Breast epithelium (tissue), 4 donors: ENCODE data around the gene SLC22A3. TPM values are rescaled to one million over a fixed set of nuclear protein-coding genes. Genes with fewer than 3 reads are reported as not detected.
"Not testable (repeated sequence)": the region's sequence is repeated elsewhere in the genome, so short reads cannot be mapped to it uniquely, and the experiment has no call there.

Source experiments
- DNase-seq, 2 donors: peaks; one replicate each; pipeline ENCODE4 v3.0.0-alpha.2; 2019; ENCODE audit warnings: low spot score in 2 of 2
- H3K27ac ChIP-seq, 2 donors: fragments of 200-600 bp; sonication (generic) in 1 of 2; one replicate each; pipeline ENCODE4 v1.5.1; 2016 to 2019; ENCODE audit warnings: mild to moderate bottlenecking in 1 of 2
- H3K27me3 ChIP-seq, 2 donors: fragments of 200-600 bp; sonication (generic) in 1 of 2; one replicate each; pipeline versions ENCODE4 v1.5.1 to v1.6.0; 2017 to 2019; ENCODE audit warnings: control low read depth in 1 of 2, mild to moderate bottlenecking in 1 of 2
- H3K36me3 ChIP-seq: fragments of 200-600 bp; one replicate; pipeline ENCODE4 v1.5.1; 2019
- H3K4me1 ChIP-seq, 2 donors: fragments of 200-600 bp; sonication (generic); one replicate each; pipeline ENCODE4 v1.5.1; 2016 to 2019; ENCODE audit warnings: control low read depth in 1 of 2
- H3K4me3 ChIP-seq, 3 donors: fragments of 200-600 bp; sonication (generic); 1 replicate in 2 of 3; 2 replicates in 1 of 3; pipeline ENCODE4 v1.5.1; 2016 to 2019; ENCODE audit warnings: mild to moderate bottlenecking in 3 of 3, moderate library complexity in 2 of 3
- H3K9me3 ChIP-seq, 2 donors: fragments of 200-600 bp; sonication (generic) in 1 of 2; one replicate each; pipeline ENCODE4 v1.5.1; 2016 to 2019; ENCODE audit warnings: control low read depth in 1 of 2
- POLR2A ChIP-seq: fragments of 450-650 bp; IDR thresholded peaks from one replicate; pipeline ENCODE4 v1.6.1; 2016; ENCODE audit warnings: antibody characterized with exemption, mild to moderate bottlenecking, moderate library complexity
- POLR2AphosphoS5 ChIP-seq, 3 donors: sonication (generic); formaldehyde crosslinking; IDR thresholded peaks; one replicate each; pipeline ENCODE4 v1.6.1; 2017; ENCODE audit warnings: antibody characterized with exemption in 3 of 3
- intact Hi-C: fragments of 100-400 bp; cut with DNase I; formaldehyde crosslinking; loops from one replicate; pipeline ENCODE4 v1.15.1; 2023; ENCODE audit warnings: low total_unique reads
- total RNA-seq, 3 donors: library from RNA; depleted of rRNA; stranded (reverse); fragments of >200 nt; gene quantifications; one replicate each; pipeline ENCODE4 v1.1.0, GENCODE V29; 2016
- TF ChIP-seq, protein P1 (sequence below), 3 donors: fragments of 450-650 bp; IDR thresholded peaks; one replicate each; pipeline ENCODE4 v1.5.1; 2016 to 2017; ENCODE audit warnings: antibody characterized with exemption in 3 of 3, mild to moderate bottlenecking in 3 of 3, moderate library complexity in 3 of 3

SLC22A3 gene
- total RNA-seq, 3 donors from 2014 or later, result 3.4 to 13.1 (median 5.9) TPM

DNA sequence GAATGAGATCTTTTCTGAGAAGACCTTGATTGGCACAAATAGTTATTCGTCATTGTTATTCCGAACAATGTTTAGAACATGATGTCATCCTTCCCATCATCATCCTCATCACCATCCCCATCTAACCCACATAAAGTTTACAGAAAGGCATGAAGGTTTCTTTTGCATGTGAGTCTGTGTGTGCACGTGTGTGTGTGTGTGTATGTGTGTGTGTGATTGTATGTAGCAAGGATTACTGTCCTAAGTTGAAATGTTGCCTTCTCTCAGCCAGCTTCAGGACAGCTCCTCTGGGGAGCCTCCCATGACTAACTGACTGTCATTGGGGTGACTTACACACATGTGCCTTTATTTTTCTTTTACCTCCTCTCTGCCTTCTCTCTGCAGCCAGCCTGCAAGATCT is 113.5 kb downstream of the SLC22A3 start:
- TF ChIP-seq, protein P1, sequence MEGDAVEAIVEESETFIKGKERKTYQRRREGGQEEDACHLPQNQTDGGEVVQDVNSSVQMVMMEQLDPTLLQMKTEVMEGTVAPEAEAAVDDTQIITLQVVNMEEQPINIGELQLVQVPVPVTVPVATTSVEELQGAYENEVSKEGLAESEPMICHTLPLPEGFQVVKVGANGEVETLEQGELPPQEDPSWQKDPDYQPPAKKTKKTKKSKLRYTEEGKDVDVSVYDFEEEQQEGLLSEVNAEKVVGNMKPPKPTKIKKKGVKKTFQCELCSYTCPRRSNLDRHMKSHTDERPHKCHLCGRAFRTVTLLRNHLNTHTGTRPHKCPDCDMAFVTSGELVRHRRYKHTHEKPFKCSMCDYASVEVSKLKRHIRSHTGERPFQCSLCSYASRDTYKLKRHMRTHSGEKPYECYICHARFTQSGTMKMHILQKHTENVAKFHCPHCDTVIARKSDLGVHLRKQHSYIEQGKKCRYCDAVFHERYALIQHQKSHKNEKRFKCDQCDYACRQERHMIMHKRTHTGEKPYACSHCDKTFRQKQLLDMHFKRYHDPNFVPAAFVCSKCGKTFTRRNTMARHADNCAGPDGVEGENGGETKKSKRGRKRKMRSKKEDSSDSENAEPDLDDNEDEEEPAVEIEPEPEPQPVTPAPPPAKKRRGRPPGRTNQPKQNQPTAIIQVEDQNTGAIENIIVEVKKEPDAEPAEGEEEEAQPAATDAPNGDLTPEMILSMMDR (IDR thresholded peaks at IDR 0.05), result no peak
- no peak for TF ChIP-seq POLR2A
- TF ChIP-seq POLR2AphosphoS5 (IDR thresholded peaks at IDR 0.05), result no peak
- no peak overlapping the region for H3K27ac ChIP-seq
- DNase-seq, result no peak
- H3K36me3 ChIP-seq, result no peaks in the 10 kb centered on the region
- no peaks in the 10 kb centered on the region for H3K4me1 ChIP-seq
- no peaks in the 10 kb centered on the region for H3K27me3 ChIP-seq
- intact Hi-C loops, result no loop called here
- no peak overlapping the region for H3K4me3 ChIP-seq
- H3K9me3 ChIP-seq, result no peaks in the 10 kb centered on the region

DNA sequence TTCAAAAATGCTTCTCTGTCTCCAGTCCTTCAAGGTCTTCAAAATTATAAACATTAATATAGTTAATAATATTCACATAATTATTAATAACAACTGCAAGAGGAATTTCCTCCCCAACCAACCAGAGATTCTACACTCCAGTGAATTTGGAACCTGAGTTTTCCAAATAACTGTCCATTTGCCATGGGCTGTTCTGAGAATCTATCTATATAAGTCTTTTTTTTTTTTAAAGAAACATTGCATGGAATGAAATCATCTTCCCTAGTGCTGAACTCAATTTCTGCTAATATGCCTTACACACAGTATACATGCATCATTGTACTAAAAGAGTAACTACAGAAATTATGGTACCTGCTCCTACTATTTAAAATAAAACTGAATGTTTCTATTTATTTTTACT is 113.9 kb downstream of the SLC22A3 start:
- no peak overlapping the region for H3K27ac ChIP-seq
- H3K4me1 ChIP-seq, result no peaks in the 10 kb centered on the region
- no peaks in the 10 kb centered on the region for H3K36me3 ChIP-seq
- no peaks in the 10 kb centered on the region for H3K27me3 ChIP-seq
- intact Hi-C loops, result no loop called here
- no peak for DNase-seq
- H3K9me3 ChIP-seq, result no peaks in the 10 kb centered on the region
- no peak overlapping the region for H3K4me3 ChIP-seq
- TF ChIP-seq, protein P1 (IDR thresholded peaks at IDR 0.05), result no peak
- TF ChIP-seq POLR2AphosphoS5 (IDR thresholded peaks at IDR 0.05), result no peak
- TF ChIP-seq POLR2A, result no peak

DNA sequence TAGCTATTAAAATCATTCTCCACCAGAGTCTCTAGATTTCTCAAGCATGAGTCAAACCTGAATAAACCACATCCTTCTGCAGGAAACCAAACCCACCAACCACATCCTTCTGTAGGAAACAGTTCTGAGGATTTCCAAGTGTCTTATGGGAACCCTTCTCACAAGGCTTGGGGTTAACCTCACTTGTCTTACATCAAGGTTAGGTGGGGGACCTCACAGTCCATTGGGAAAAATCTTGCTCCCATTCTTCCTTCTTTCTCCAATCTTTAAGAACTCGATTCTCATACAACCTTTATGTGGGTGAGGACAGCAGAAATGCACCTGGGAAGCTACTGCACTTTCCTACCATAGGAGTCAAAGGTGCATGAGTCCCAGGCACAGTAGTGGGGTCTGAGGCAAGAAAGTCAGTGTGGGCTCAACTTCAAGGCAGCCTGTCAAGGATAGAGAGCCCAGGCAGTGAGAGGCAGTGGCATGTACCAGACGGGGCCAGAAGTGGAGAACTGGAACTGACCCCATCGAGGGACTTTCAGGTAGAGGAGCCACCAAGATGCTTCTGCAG is 114.5 kb downstream of the SLC22A3 start:
- no peaks in the 10 kb centered on the region for H3K9me3 ChIP-seq
- no peaks in the 10 kb centered on the region for H3K36me3 ChIP-seq
- H3K4me1 ChIP-seq, result no peaks in the 10 kb centered on the region
- H3K4me3 ChIP-seq, result no peak overlapping the region
- no peak for DNase-seq
- intact Hi-C loops, result no loop called here
- TF ChIP-seq POLR2A (no peak), POLR2AphosphoS5 (IDR thresholded peaks at IDR 0.05) (no peak)
- TF ChIP-seq, protein P1 (IDR thresholded peaks at IDR 0.05), result no peak
- H3K27ac ChIP-seq, result no peak overlapping the region
- H3K27me3 ChIP-seq, result no peaks in the 10 kb centered on the region

DNA sequence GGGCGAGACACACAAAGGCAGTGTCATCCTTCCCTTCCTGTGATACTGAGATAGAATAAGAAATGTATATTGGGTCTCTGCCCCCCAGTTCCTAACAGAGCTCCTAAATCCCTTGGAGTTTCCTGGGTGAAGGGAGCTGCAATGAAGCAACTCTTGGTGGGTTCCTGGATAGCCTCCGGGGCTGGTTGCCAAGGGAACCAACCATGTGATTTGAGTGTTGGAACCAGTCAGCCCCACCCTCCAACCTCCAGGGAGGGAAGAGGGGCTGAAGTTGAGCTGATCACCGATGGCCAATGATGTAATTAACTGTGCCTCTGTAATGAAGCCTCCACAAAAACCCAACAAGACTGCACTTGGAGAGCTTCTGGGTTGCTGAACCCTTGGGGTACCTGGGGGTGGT is 116.6 kb downstream of the SLC22A3 start:
- H3K27ac ChIP-seq, result no peak overlapping the region
- H3K36me3 ChIP-seq, result no peaks in the 10 kb centered on the region
- DNase-seq, result no peak
- H3K4me3 ChIP-seq, result no peak overlapping the region
- no peaks in the 10 kb centered on the region for H3K4me1 ChIP-seq
- no peaks in the 10 kb centered on the region for H3K9me3 ChIP-seq
- intact Hi-C loops, result no loop called here
- TF ChIP-seq POLR2AphosphoS5 (IDR thresholded peaks at IDR 0.05), result no peak
- no peak for TF ChIP-seq POLR2A
- TF ChIP-seq, protein P1 (IDR thresholded peaks at IDR 0.05), result no peak
- H3K27me3 ChIP-seq, result no peaks in the 10 kb centered on the region

DNA sequence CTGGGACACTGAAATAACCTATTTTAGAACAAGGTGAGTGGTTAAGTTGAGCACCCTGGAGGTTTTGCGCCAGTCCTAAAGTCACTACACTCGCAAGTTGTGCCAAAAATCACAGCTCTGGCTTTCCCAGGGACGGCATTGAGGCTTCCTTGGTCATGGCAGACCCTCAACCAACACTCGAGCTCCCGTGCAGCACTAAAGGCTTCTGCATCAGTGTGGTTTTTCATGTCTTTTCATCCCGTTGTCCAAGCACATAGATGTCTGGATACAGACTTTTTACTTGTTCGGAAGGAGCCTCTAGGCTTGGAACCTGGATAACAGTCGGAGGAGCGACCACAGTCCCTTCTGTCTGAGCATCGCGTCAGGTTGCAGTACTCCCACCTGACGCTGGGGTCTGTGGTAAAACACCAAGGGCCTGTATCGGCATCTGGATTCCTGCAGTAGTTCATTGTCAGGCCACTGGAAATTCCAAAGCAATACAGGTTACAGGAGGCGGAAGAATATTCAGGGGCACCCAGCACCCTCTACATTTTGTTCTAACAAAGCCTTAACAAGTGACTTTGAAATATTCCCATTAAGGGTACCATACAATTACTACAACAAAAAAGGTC is 119.2 kb downstream of the SLC22A3 start:
- intact Hi-C loops, H3K4me3 ChIP-seq, H3K4me1 ChIP-seq, H3K9me3 ChIP-seq, H3K27ac ChIP-seq, H3K36me3 ChIP-seq, DNase-seq, H3K27me3 ChIP-seq: not testable (repeated sequence)
